Upper lobe of left lung (tissue), 6 donors: Measurements from ENCODE around the gene METAP2. TPM values are rescaled to one million over a fixed set of nuclear protein-coding genes. Genes with fewer than 3 reads are reported as not detected.

Experiments
- ATAC-seq, 2 donors: fragments of 200-7000 bp; cut with Tn5 transposase; one replicate each; pipeline ENCODE4 v1.9.1; 2022; ENCODE audit warnings: mild to moderate bottlenecking in 2 of 2, moderate library complexity in 2 of 2; ENCODE audit not compliant: low FRiP score in 2 of 2
- DNase-seq, 2 donors: peaks; one replicate each; pipeline ENCODE4 v3.0.0-alpha.2; 2019 to 2020
- H3K27ac ChIP-seq, 4 donors: fragments of 200-600 bp; sonication (generic); one replicate each; pipeline ENCODE4 v1.5.1; 2016 to 2019
- H3K27me3 ChIP-seq, 4 donors: fragments of 200-600 bp; sonication (generic); one replicate each; pipeline ENCODE4 v1.5.1; 2017 to 2019
- H3K36me3 ChIP-seq, 4 donors: fragments of 200-600 bp; sonication (generic); one replicate each; pipeline ENCODE4 v1.5.1; 2016 to 2019
- H3K4me1 ChIP-seq, 4 donors: fragments of 200-600 bp; sonication (generic); one replicate each; pipeline ENCODE4 v1.5.1; 2018 to 2019
- H3K4me3 ChIP-seq, 4 donors: fragments of 200-600 bp; sonication (generic); one replicate each; pipeline ENCODE4 v1.5.1; 2017 to 2019; ENCODE audit warnings: mild to moderate bottlenecking in 2 of 4, moderate library complexity in 1 of 4
- H3K9me3 ChIP-seq, 4 donors: fragments of 200-600 bp; sonication (generic); one replicate each; pipeline ENCODE4 v1.5.1; 2018 to 2019
- CTCF ChIP-seq, 6 experiments: fragments of 450-650 bp in 4 of 6; fragments of 200-600 bp in 2 of 6; sonication (generic) in 2 of 6; IDR thresholded peaks; one replicate each; pipeline ENCODE4 v1.5.1; 2016 to 2019; ENCODE audit warnings: antibody characterized with exemption in 6 of 6
- EP300 ChIP-seq, 4 donors: sonication (generic); formaldehyde crosslinking; IDR thresholded peaks; one replicate each; pipeline ENCODE4 v1.5.1; 2017; ENCODE audit warnings: antibody characterized with exemption in 4 of 4, control low read depth in 2 of 4
- POLR2A ChIP-seq, 4 donors: fragments of 450-650 bp; IDR thresholded peaks; one replicate each; pipeline ENCODE4 v1.5.1; 2016 to 2017; ENCODE audit warnings: antibody characterized with exemption in 4 of 4, mild to moderate bottlenecking in 2 of 4
- POLR2AphosphoS5 ChIP-seq, 2 donors: sonication (generic); formaldehyde crosslinking; IDR thresholded peaks; one replicate each; pipeline ENCODE4 v1.5.1; 2017; ENCODE audit warnings: antibody characterized with exemption in 2 of 2
- WGBS, 2 donors: methylation state at CpG; one replicate each; pipeline ENCODE4 v1.1.5; 2017 to 2018; 5-methylcytosine and 5-hydroxymethylcytosine counted together
- total RNA-seq, 6 donors: library from RNA; depleted of rRNA in 4 of 6; stranded (reverse); fragments of >200 nt in 4 of 6; gene quantifications; one replicate each; pipeline versions ENCODE4 v1.1.0 to v1.2.1, GENCODE V29; 2016 to 2021
- donor health status: DM: no; HTN: no; CAD: no; lungs with moderate emphysema.
- donor health status: DM: no; HTN: yes; CAD: no; lungs with severe emphysema.

Gene METAP2
- total RNA-seq, 6 donors from 2014 or later = 44.0 to 75.0 (median 50.3) TPM

GRCh38 chr12:95506707-95507523 is 33.0 kb downstream of the METAP2 start:
- WGBS, 2 donors = 63 to 68% methylated on average over 10 of the region's 10 CpGs

GRCh38 chr12:95509300-95509699 is 35.3 kb downstream of the METAP2 start:
- no peak overlapping the region for H3K27ac ChIP-seq
- no peak overlapping the region for H3K4me3 ChIP-seq
- DNase-seq (no peak), ATAC-seq (no peak)
- no peaks in the 10 kb centered on the region for H3K27me3 ChIP-seq
- H3K36me3 ChIP-seq = peaks cover 20 to 96% (median 52%) of the 10 kb centered on the region in 4 donors
- WGBS, 2 donors = 61 to 79% methylated on average over 3 of the region's 3 CpGs
- H3K9me3 ChIP-seq = no peaks in the 10 kb centered on the region
- TF ChIP-seq POLR2AphosphoS5 (IDR thresholded peaks at IDR 0.05) (no peak), EP300 (IDR thresholded peaks at IDR 0.05) (no peak), POLR2A (IDR thresholded peaks at IDR 0.05) (no peak), CTCF (IDR thresholded peaks at IDR 0.05) (no peak)
- peaks cover 0 to 20% (median 8%) of the 10 kb centered on the region in 4 donors for H3K4me1 ChIP-seq

More at GRCh38 chr12:95506707-95507523, 33.0 kb downstream of the METAP2 start:
- Histone ChIP-seq H3K4me1 (peaks cover 0 to 30% (median 8%) of the 10 kb centered on the region in 4 donors), H3K27me3 (no peaks in the 10 kb centered on the region), H3K36me3 (peaks cover 5 to 91% (median 34%) of the 10 kb centered on the region in 4 donors), H3K4me3 (no peak overlapping the region), H3K27ac (peak overlapping the region in 2 of 4 donors; percentile 23 to 60), H3K9me3 (no peaks in the 10 kb centered on the region)
- TF ChIP-seq EP300 (IDR thresholded peaks at IDR 0.05) = no peak
- no peak for TF ChIP-seq POLR2AphosphoS5 (IDR thresholded peaks at IDR 0.05)
- TF ChIP-seq POLR2A (IDR thresholded peaks at IDR 0.05) = no peak
- TF ChIP-seq CTCF (IDR thresholded peaks at IDR 0.05) = no peak
- DNase-seq (no peak), ATAC-seq (peak; percentile 23 to 49)

DNA sequence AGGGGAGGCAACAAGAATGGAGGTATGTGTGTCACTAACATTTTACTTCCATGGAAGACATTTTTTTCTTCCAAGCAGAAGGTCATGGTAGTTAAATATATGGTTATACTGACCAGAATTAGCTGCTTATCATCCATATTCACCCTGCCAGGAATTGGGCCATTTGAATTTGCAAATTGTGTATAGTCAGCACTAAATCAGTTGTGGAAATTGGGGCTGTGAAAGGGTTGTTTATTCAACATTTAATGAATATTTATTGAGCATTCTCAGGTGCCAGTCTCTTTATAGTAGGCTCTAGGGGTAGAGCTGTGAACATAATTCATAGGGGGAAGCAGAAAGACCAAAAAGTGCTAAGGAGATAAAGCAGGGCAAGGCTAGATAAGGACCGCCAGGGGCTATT is 38.0 kb downstream of the METAP2 start:
- Histone ChIP-seq H3K27ac (no peak overlapping the region), H3K27me3 (no peaks in the 10 kb centered on the region), H3K4me3 (no peak overlapping the region), H3K4me1 (peaks cover 0 to 6% (median 2%) of the 10 kb centered on the region in 4 donors), H3K36me3 (peaks cover 18 to 92% (median 38%) of the 10 kb centered on the region in 4 donors), H3K9me3 (no peaks in the 10 kb centered on the region)
- ATAC-seq = no peak
- 100% methylated on average over 1 of the region's 1 CpG for WGBS, 2 donors
- DNase-seq = no peak
- no peak for TF ChIP-seq POLR2AphosphoS5 (IDR thresholded peaks at IDR 0.05)
- TF ChIP-seq POLR2A (IDR thresholded peaks at IDR 0.05) = no peak
- no peak for TF ChIP-seq EP300 (IDR thresholded peaks at IDR 0.05)
- TF ChIP-seq CTCF (IDR thresholded peaks at IDR 0.05) = no peak

GRCh38 chr12:95513599-95513998 is 39.6 kb downstream of the METAP2 start:
- DNase-seq (no peak), ATAC-seq (no peak)
- Histone ChIP-seq H3K4me1 (no peaks in the 10 kb centered on the region), H3K27me3 (no peaks in the 10 kb centered on the region), H3K36me3 (peaks cover 18 to 76% (median 34%) of the 10 kb centered on the region in 4 donors), H3K9me3 (no peaks in the 10 kb centered on the region), H3K27ac (no peak overlapping the region), H3K4me3 (no peak overlapping the region)
- TF ChIP-seq CTCF (IDR thresholded peaks at IDR 0.05) (no peak), POLR2AphosphoS5 (IDR thresholded peaks at IDR 0.05) (no peak), POLR2A (IDR thresholded peaks at IDR 0.05) (no peak), EP300 (IDR thresholded peaks at IDR 0.05) (no peak)
- 94 to 100% methylated on average over 5 of the region's 5 CpGs for WGBS, 2 donors
